OCI-LY7 (cell line): ENCODE measurements around the gene CDRT4.

ENCODE experiments used
- CTCF ChIP-seq: fragments of 200-600 bp; sonication (generic); conservative IDR thresholded peaks from 2 replicates; pipeline ENCODE4 v1.5.1; 2014; ENCODE audit warnings: mild to moderate bottlenecking, antibody characterized with exemption, low read length, moderate library complexity, mixed read lengths
- EZH2phosphoT487 ChIP-seq: fragments of 200-600 bp; sonication (generic); IDR thresholded peaks from 2 replicates; pipeline ENCODE4 v1.6.1; 2018; ENCODE audit warnings: low read depth, borderline replicate concordance, mild to moderate bottlenecking, mixed run types, antibody characterized with exemption, low read length, moderate library complexity, mixed read lengths

GRCh38 chr17:15469260-15469659, 1.8 kb upstream of the CDRT4 start:
- no peak for TF ChIP-seq CTCF
- no peak for TF ChIP-seq EZH2phosphoT487
